ENCODE data around the gene SLC7A10.
A peak's percentile ranks its signal among the peaks of the same experiment; 100 is the strongest.
"Not testable (repeated sequence)": the region's sequence is repeated elsewhere in the genome, so short reads cannot be mapped to it uniquely, and the experiment has no call there.

SLC7A10 gene

DNA sequence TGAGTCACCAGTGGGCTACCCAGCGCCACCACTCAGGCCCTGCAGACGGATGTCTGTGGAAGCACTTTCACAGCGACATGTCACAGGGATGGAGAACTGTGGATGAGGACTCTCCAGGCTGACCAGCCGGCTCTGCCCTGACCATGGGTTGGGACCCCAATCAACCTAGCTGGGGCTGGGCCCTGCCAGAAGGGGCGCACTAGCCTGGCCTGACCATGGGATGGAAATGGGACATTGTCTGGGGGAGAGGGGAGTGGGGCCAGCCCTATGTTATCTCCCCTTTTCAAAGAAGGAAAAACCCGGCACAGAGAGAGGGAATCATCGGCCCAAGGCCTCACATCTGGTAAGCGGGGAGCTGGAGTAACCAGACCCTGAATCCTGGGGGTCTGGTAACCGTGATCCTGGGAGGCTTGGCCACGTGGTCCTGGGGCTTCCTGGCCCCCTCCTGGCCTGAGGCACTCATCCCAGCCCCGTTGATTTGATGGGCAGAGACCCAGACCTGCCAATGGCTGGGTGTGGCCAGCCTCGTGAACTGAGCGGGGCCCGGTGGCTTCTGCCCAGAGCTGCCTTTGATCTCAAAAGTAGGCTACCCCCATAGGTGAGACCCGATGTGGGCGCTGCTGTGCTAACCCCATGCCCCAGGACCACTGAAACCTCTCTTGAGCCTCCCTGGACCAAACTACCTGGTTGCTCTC, 11.2 kb upstream of the SLC7A10 start:
- no peak for DNase-seq (ENCODE audit: low read depth)

- no peak for DNase-seq (ENCODE audit: low read depth)
These were observed 10.3 kb upstream of the SLC7A10 start for GRCh38 chr19:33235996-33236350.

GRCh38 chr19:33235269-33235995, 9.8 kb upstream of the SLC7A10 start:
- DNase-seq (ENCODE audit: low read depth): peak; percentile 24

DNA sequence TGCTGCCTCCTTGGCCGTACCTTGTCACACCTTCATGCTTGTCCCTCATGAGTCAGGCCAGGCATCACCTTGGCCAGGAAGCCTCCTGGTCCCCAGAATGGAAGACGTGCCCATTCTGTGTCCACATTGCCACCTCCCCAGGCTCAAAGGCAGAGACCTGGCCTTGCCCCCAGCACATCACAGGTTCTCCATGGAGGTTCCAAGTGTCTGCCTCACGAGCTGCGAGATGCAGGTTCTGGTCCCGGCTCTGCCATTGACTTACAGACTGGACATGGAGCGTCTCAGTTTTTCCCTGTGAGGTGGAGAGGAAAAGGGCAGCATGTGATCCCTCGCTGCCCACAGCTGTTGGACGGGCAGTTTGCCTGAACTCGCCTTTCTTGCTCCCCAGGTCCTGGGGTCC, 9.1 kb upstream of the SLC7A10 start:
- DNase-seq (ENCODE audit: low read depth): no peak

GRCh38 chr19:33234092-33234491, 8.4 kb upstream of the SLC7A10 start:
- DNase-seq (ENCODE audit: low read depth): no peak

- no peak for DNase-seq (ENCODE audit: low read depth)
These were observed 7.6 kb upstream of the SLC7A10 start for GRCh38 chr19:33233056-33233873.

DNA sequence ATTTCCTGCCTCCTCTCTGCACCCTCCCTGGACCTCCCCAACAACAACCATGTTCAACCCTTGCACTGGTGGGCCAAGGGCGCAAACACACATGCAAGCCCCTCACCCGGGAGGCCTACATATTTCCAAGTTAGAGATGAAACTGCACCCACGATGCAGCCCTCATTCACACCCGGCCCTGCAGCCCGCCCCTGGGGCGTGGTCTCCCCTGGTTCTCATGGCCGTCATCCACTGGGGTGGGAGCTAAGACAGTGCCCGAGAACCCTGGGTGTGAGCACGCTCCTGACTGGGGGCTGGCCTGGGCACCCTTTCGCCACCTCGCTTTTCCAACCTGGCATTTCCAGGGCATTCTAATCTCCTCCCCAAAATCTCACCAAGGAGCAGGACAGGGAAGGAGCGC, 7.0 kb upstream of the SLC7A10 start:
- DNase-seq (ENCODE audit: low read depth): no peak

GRCh38 chr19:33231511-33231910, 5.9 kb upstream of the SLC7A10 start:
- DNase-seq (ENCODE audit: low read depth): peak; percentile 46

GRCh38 chr19:33229962-33230361, 4.3 kb upstream of the SLC7A10 start:
- DNase-seq (ENCODE audit: low read depth): no peak

DNA sequence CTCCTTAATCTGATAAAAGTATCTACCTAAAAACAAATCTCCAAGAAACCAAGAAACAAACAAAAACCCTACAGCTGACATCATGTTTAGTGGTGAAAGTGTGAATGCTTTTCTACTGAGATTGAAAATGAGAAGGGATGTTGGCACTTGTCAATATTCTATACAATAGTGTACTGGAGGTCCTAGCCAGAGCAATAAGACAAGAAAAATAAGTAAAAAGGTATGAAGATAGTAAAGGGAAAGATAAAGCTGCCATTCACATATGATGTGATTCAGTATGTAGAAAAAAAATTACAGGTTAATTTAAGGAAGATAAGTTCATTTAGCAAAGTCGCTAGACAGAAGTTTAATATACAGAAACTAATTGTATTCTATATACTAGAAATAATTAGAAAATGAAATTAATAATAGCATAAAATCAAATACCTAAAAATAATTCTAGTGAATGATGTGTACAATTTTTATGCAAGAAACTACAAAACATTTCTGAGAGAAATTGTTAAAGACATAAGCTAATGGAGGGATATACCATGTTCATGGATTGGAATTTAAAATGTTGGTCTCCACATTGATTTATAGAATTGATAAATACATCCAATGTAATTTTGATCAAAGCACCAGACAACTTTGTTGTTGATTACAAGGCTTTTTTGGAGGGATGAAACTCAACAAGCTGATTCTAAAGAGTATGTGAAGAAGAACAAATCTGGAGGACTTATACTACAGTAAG, 2.4 kb upstream of the SLC7A10 start:
- DNase-seq (ENCODE audit: low read depth): no peak

DNA sequence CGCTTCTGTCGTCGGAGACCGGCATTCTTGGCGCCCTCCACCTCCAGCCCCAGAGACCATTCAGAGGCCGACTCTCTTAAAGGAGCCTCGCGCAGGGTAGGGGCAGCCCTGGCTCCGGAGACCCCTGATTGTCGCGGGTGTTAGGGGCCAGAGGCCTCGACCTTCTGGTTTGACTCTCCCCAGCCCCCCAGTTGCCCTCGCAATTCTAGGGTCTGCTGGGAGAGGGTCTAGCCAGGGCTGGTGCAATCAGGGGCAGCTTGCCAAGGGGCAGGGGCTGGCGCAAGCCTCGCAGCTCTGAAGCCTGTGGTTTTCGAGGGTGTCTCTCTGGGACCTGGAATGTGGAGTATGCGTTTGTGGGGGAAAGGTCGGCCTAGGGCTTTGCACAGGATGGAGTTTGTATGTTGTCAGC, 1.6 kb upstream of the SLC7A10 start:
- no peak for DNase-seq (ENCODE audit: low read depth)

DNA sequence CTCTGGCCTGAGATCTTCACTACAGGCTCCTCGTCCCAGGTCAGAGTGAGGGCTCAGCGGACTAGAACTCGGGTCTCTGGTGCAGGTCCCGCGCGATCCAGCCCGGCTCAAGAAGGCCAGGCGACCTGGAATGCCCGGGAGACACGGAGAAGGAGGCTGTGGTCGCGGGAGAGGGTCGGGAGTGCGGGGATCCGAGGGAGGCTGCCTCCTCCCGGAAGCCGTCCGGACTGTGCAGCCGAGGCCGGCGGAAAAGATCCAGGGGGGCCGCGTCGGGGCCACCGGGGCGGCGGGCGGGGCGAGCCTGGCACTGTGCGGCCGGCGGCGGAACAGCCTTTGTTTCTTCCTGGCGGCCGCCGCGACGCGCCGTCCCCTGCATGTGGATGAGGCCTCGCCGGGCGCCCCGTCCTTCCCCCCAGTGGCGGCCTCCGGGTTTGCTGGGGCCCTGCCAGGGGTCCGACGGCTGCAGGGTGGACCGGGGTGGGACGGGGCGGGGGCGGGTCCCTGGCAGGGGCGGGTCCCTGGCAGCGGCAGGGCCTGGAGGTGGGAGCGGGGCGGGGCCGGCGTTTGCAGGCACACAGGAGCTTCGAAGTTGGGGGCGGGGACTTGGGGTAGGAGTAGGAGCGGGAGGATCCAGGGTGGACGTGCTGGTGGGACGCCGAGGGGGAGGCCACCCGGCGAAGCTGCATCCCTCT, 1.0 kb upstream of the SLC7A10 start:
- DNase-seq (ENCODE audit: low read depth): no peak

GRCh38 chr19:33224694-33225457, 774 bp downstream of the SLC7A10 start:
- DNase-seq (ENCODE audit: low read depth): no peak

GRCh38 chr19:33222255-33222654, 3.4 kb downstream of the SLC7A10 start:
- DNase-seq (ENCODE audit: low read depth): not testable (repeated sequence)

DNA sequence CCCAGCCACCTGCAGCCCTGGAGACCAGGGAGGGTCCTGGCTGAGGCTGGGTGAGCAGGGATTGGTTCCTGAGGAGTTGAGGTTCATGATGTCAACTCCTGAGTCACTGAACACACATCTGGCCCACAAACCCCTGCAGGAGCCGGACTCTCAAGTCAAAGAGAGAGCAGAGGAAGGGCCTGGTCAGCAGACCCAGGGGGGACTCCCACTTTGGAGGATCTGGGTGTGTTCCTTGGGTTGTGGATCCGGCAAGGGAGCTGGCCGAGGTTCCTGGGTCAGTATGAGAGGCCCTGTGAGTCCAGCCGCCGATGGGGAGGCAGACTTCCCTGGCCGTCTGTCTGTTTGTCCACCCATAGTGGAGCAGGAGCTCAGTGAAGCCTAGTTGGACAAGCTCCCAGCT, 4.0 kb downstream of the SLC7A10 start:
- no peak for DNase-seq (ENCODE audit: low read depth)

GRCh38 chr19:33220735-33221134, 4.9 kb downstream of the SLC7A10 start:
- no peak for DNase-seq (ENCODE audit: low read depth)

DNA sequence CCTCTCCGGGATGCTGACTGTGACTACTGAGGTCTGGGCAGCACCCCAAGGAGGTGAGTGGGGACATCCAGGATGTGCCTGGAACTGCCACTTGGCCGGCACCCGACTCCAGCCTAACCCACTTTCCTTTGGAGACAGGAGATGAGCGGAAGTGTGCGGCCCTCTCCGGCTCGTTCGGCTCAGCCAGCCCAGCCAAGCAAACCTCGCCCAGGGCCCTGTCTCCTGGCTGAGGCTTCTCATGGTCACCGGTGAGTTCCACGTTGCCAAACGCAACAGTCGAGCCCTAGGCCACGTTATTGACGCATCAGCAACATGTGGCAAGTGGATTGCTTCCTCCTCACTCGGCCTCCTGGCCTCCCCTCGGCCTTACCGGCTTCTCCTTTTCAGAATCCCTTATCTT, 5.5 kb downstream of the SLC7A10 start:
- DNase-seq (ENCODE audit: low read depth): no peak

- DNase-seq (ENCODE audit: low read depth): no peak
These were observed 6.3 kb downstream of the SLC7A10 start for GRCh38 chr19:33219261-33219815.

- no peak for DNase-seq (ENCODE audit: low read depth)
These were observed 7.8 kb downstream of the SLC7A10 start for GRCh38 chr19:33217881-33218280.

- no peak for DNase-seq (ENCODE audit: low read depth)
These were observed 9.3 kb downstream of the SLC7A10 start for GRCh38 chr19:33216198-33216830.
